ENCODE results near the gene NOSTRIN. TPM values are rescaled to one million over a fixed set of nuclear protein-coding genes. Genes with fewer than 3 reads are reported as not detected.

NOSTRIN gene
- polyA plus RNA-seq, 3 donors: not detected

- DNase-seq: no peak
- Histone ChIP-seq H3K4me1 (ENCODE audit: control insufficient read depth in 1 of 2, insufficient read depth in 2 of 2, low read length in 2 of 2) (no peaks in the 10 kb centered on the region), H4K20me1 (ENCODE audit: insufficient read depth, low read length) (no peaks in the 10 kb centered on the region), H3K36me3 (replicated peaks in 1 of 2; ENCODE audit: control insufficient read depth in 1 of 2, insufficient read depth in 2 of 2, low read length in 2 of 2) (no peaks in the 10 kb centered on the region), H3K27ac (ENCODE audit: low read depth in 1 of 2, low read length in 2 of 2) (no peak overlapping the region), H3K9me3 (replicated peaks in 1 of 2; ENCODE audit: control insufficient read depth in 1 of 2, insufficient read depth in 1 of 2, low read length in 2 of 2) (no peaks in the 10 kb centered on the region), H3K79me2 (ENCODE audit: insufficient read depth, low read length) (no peaks in the 10 kb centered on the region), H3K4me3 (replicated peaks in 1 of 3; ENCODE audit: low read depth in 2 of 3, low read length in 3 of 3) (no peak overlapping the region), H3K4me2 (replicated peaks; ENCODE audit: extremely low read depth, low read length, poor library complexity, severe bottlenecking) (no peak overlapping the region), H3K9ac (ENCODE audit: insufficient read depth, low read length, poor library complexity, severe bottlenecking) (no peak overlapping the region), H2AFZ (ENCODE audit: insufficient read depth, low read depth, low read length, poor library complexity, severe bottlenecking) (no peak overlapping the region), H3K27me3 (ENCODE audit: control insufficient read depth in 2 of 2, insufficient read depth in 2 of 2, low read length in 2 of 2) (no peaks in the 10 kb centered on the region)
- intact Hi-C loops (cut with micrococcal nuclease): no loop called here
- Mint-ChIP-seq H3K27ac (no peak overlapping the region), H3K4me3 (no peak overlapping the region), H3K36me3 (no peaks in the 10 kb centered on the region), H3K27me3 (ENCODE audit: low read depth in 3 of 3) (peaks cover 0 to 1% (median 0%) of the 10 kb centered on the region in 3 donors), H3K4me1 (no peaks in the 10 kb centered on the region), H3K9me3 (peaks cover 0 to 4% (median 0%) of the 10 kb centered on the region in 7 donors)
- no CpG with 5 or more reads among the region's 2 CpGs for WGBS (ENCODE audit: insufficient coverage)
- TF ChIP-seq CTCF (IDR thresholded peaks at IDR 0.05): no peak
Observed at GRCh38 chr2:168793596-168793995, 8.8 kb upstream of the NOSTRIN start.

GRCh38 chr2:168794968-168795367, 7.5 kb upstream of the NOSTRIN start:
- no peaks in the 10 kb centered on the region for H3K9me3 ChIP-seq (replicated peaks in 1 of 2; ENCODE audit: control insufficient read depth in 1 of 2, insufficient read depth in 1 of 2, low read length in 2 of 2)
- H3K36me3 ChIP-seq (replicated peaks in 1 of 2; ENCODE audit: control insufficient read depth in 1 of 2, insufficient read depth in 2 of 2, low read length in 2 of 2): no peaks in the 10 kb centered on the region
- intact Hi-C loops (cut with micrococcal nuclease): no loop called here
- Mint-ChIP-seq H3K4me1 (no peaks in the 10 kb centered on the region), H3K4me3 (no peak overlapping the region), H3K27ac (no peak overlapping the region), H3K9me3 (peaks cover 0 to 3% (median 0%) of the 10 kb centered on the region in 7 donors), H3K36me3 (no peaks in the 10 kb centered on the region), H3K27me3 (ENCODE audit: low read depth in 3 of 3) (peaks cover 0 to 1% (median 0%) of the 10 kb centered on the region in 3 donors)
- no peak overlapping the region for H2AFZ ChIP-seq (ENCODE audit: insufficient read depth, low read depth, low read length, poor library complexity, severe bottlenecking)
- H3K4me2 ChIP-seq (replicated peaks; ENCODE audit: extremely low read depth, low read length, poor library complexity, severe bottlenecking): no peak overlapping the region
- no peaks in the 10 kb centered on the region for H3K27me3 ChIP-seq (ENCODE audit: control insufficient read depth in 2 of 2, insufficient read depth in 2 of 2, low read length in 2 of 2)
- DNase-seq: no peak
- no peak overlapping the region for H3K9ac ChIP-seq (ENCODE audit: insufficient read depth, low read length, poor library complexity, severe bottlenecking)
- H3K4me1 ChIP-seq (ENCODE audit: control insufficient read depth in 1 of 2, insufficient read depth in 2 of 2, low read length in 2 of 2): no peaks in the 10 kb centered on the region
- H3K79me2 ChIP-seq (ENCODE audit: insufficient read depth, low read length): no peaks in the 10 kb centered on the region
- TF ChIP-seq CTCF (IDR thresholded peaks at IDR 0.05): no peak
- no peak overlapping the region for H3K4me3 ChIP-seq (replicated peaks in 1 of 3; ENCODE audit: low read depth in 2 of 3, low read length in 3 of 3)
- H4K20me1 ChIP-seq (ENCODE audit: insufficient read depth, low read length): no peaks in the 10 kb centered on the region
- H3K27ac ChIP-seq (ENCODE audit: low read depth in 1 of 2, low read length in 2 of 2): no peak overlapping the region
- no CpG with 5 or more reads among the region's 1 CpG for WGBS (ENCODE audit: insufficient coverage)
